HepG2 (cell line): ENCODE measurements around the gene EEA1. TPM values are rescaled to one million over a fixed set of nuclear protein-coding genes. Genes with fewer than 3 reads are reported as not detected.

Experiments used
- ASH2L ChIP-seq: fragments of 300-600, 200-600 bp; sonication (generic); IDR thresholded peaks from 2 replicates; pipeline ENCODE4 v1.7.0; 2017; ENCODE audit warnings: low read depth, mild to moderate bottlenecking, moderate library complexity, mixed read lengths, low read length; ENCODE audit not compliant: insufficient read length
- EED ChIP-seq: sonication (generic); formaldehyde crosslinking; IDR thresholded peaks from 2 replicates; pipeline ENCODE4 v1.5.0; 2020; ENCODE audit warnings: mild to moderate bottlenecking, missing genetic modification reagents
- GATAD2A ChIP-seq: IDR thresholded peaks from 2 replicates; pipeline ENCODE4 v1.6.1; 2016
- KDM4B ChIP-seq: sonication (generic); formaldehyde crosslinking; IDR thresholded peaks from 2 replicates; pipeline ENCODE4 v1.4.0; 2020; ENCODE audit warnings: missing genetic modification reagents
- NFE2L2 ChIP-seq: fragments of 150-350 bp; IDR thresholded peaks from 2 replicates; pipeline ENCODE4 v1.6.1; 2014; ENCODE audit warnings: low read length
- NPAS2 ChIP-seq: sonication (generic); formaldehyde crosslinking; IDR thresholded peaks from 2 replicates; pipeline ENCODE4 v1.8.0; 2022; ENCODE audit warnings: mild to moderate bottlenecking, missing genetic modification reagents, borderline replicate concordance
- RFX5 ChIP-seq: IDR thresholded peaks from 2 replicates; pipeline ENCODE4 v1.6.1; 2011; ENCODE audit warnings: low read depth, low read length, improper control_type of control experiment
- RXRB ChIP-seq: IDR thresholded peaks from 2 replicates; pipeline ENCODE4 v1.6.1; 2016; ENCODE audit warnings: borderline replicate concordance, missing genetic modification reagents, missing compliant biosample characterization
- SAFB2 ChIP-seq: sonication (generic); formaldehyde crosslinking; IDR thresholded peaks from 2 replicates; pipeline ENCODE4 v1.5.1; 2020; ENCODE audit warnings: missing genetic modification reagents, low read depth, mild to moderate bottlenecking, borderline replicate concordance
- SP1 ChIP-seq, 2 experiments: fragments of 450-650 bp in 1 of 2; sonication (generic) in 1 of 2; formaldehyde crosslinking in 1 of 2; IDR thresholded peaks; 2 replicates each; pipeline versions ENCODE4 v1.4.0 to v1.6.1; 2016 to 2020; ENCODE audit warnings: missing genetic modification reagents in 1 of 2
- TSC22D2 ChIP-seq: sonication (generic); formaldehyde crosslinking; IDR thresholded peaks from 2 replicates; pipeline ENCODE4 v1.5.1; 2020; ENCODE audit warnings: missing genetic modification reagents, mild to moderate bottlenecking, borderline replicate concordance
- ZFP37 ChIP-seq: sonication (generic); formaldehyde crosslinking; IDR thresholded peaks from 2 replicates; pipeline ENCODE4 v1.4.0; 2020; ENCODE audit warnings: missing genetic modification reagents, borderline replicate concordance
- ZNF274 ChIP-seq: sonication (generic); formaldehyde crosslinking; IDR thresholded peaks from 2 replicates; pipeline ENCODE4 v1.5.1; 2020; ENCODE audit warnings: mild to moderate bottlenecking, missing genetic modification reagents
- ZNF468 ChIP-seq: sonication (generic); formaldehyde crosslinking; IDR thresholded peaks from 2 replicates; pipeline ENCODE4 v1.8.0; 2022; ENCODE audit warnings: mild to moderate bottlenecking, moderate library complexity, missing genetic modification reagents
- ZNF614 ChIP-seq: IDR thresholded peaks from 2 replicates; pipeline ENCODE4 v1.6.1; 2018; ENCODE audit warnings: missing biosample characterization, missing genetic modification reagents, inconsistent platforms, borderline replicate concordance
- ZNF720 ChIP-seq: sonication (generic); formaldehyde crosslinking; IDR thresholded peaks from 2 replicates; pipeline ENCODE4 v1.4.0; 2020; ENCODE audit warnings: missing genetic modification reagents
- ZNF839 ChIP-seq: sonication (generic); formaldehyde crosslinking; IDR thresholded peaks from 2 replicates; pipeline ENCODE4 v1.4.0; 2020; ENCODE audit warnings: missing genetic modification reagents, mild to moderate bottlenecking, borderline replicate concordance
- polyA plus RNA-seq, 8 experiments: library from polyadenylated mRNA; depleted of rRNA in 3 of 8; stranded (reverse) in 7 of 8; unstranded in 1 of 8; fragments of >200 nt; fragmentation: Illumina TruSeq in 4 of 8; extraction: Trizol in 4 of 8; gene quantifications; 2 replicates each; pipeline versions ENCODE4 v1.2.1 to v1.2.3, GENCODE V29; 2011 to 2016; ENCODE audit warnings: low read depth in 4 of 8, missing spikeins in 1 of 8, mixed read lengths in 1 of 8; ENCODE audit not compliant: insufficient read depth in 1 of 8
- total RNA-seq, 5 experiments: library from RNA; depleted of rRNA; stranded (reverse); fragments of >200 nt; fragmentation: Illumina TruSeq; extraction: Trizol; gene quantifications; 2 replicates each; pipeline ENCODE4 v1.2.3, GENCODE V29; 2016; ENCODE audit warnings: low read depth in 1 of 5
- TF ChIP-seq, protein P1 (sequence below), 2 experiments: fragments of 450-650 bp in 1 of 2; sonication (generic) in 1 of 2; formaldehyde crosslinking; IDR thresholded peaks; 2 replicates each; pipeline versions ENCODE4 v1.5.0 to v1.8.0; 2020 to 2022; ENCODE audit warnings: mild to moderate bottlenecking in 1 of 2, missing genetic modification reagents in 1 of 2
- TF ChIP-seq, protein P2 (sequence below): sonication (generic); formaldehyde crosslinking; IDR thresholded peaks from 2 replicates; pipeline ENCODE4 v1.4.0; 2020; ENCODE audit warnings: missing genetic modification reagents
- TF ChIP-seq, protein P3 (sequence below): sonication (generic); formaldehyde crosslinking; IDR thresholded peaks from 2 replicates; pipeline ENCODE4 v1.5.1; 2020; ENCODE audit warnings: missing genetic modification reagents, mild to moderate bottlenecking, borderline replicate concordance
- TF ChIP-seq, protein P4 (sequence below): IDR thresholded peaks from 2 replicates; pipeline ENCODE4 v1.6.1; 2016; ENCODE audit warnings: low read depth, control low read depth
- TF ChIP-seq, protein P5 (sequence below): sonication (generic); formaldehyde crosslinking; IDR thresholded peaks from 2 replicates; pipeline ENCODE4 v1.4.0; 2020; ENCODE audit warnings: mild to moderate bottlenecking, missing genetic modification reagents

Gene EEA1
- total and polyA plus RNA-seq, 2 of the 13 experiments (the other 11 are each of a cell fraction or from before 2014, with no cell fraction given): 5.0 to 19.3 TPM

DNA sequence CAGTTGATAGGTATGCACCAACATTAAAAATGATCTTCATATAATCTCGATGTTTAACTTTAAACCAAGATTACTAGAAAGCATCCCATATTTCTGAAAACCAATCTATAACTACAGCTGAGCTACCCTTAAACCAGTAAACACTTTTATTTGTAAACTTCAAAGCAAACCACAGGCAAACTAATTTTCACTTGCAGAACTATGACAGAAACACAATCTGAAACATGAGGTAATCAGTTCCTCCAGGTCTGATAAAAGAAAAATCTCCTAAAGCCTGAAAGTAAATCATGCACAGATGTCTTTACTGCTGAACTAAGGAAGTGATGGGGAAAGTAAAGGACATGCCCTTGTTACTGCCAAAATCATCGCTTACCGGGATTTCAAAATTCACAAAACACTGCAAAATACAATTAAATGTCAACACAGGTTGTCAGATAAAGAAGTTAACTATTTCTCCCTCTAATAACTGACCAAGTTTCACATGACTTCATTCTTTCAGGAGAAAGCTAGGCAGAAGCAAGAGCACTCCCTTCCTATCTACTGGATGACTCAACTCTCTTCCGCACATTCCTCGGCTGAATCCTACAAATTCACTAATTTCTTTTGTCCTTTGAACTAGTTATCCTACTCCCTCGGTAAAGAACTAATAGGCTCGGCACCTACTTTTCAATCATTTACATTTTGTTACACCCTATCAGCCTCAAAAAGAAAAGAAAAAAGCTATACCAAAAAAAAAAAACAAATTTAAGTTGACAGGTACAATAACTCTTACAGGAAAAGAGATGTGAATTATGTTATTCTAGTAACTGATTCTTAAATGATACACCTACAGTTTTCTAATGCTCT lies 1.4 kb downstream of the EEA1 start (continued):
- no peak for TF ChIP-seq ZNF839 (CRISPR knock-in tag)
- TF ChIP-seq GATAD2A (CRISPR knock-in tag): 0 out of 2 replicates have a peak, but pooled peaks have one; percentile 22
- TF ChIP-seq, protein P1, sequence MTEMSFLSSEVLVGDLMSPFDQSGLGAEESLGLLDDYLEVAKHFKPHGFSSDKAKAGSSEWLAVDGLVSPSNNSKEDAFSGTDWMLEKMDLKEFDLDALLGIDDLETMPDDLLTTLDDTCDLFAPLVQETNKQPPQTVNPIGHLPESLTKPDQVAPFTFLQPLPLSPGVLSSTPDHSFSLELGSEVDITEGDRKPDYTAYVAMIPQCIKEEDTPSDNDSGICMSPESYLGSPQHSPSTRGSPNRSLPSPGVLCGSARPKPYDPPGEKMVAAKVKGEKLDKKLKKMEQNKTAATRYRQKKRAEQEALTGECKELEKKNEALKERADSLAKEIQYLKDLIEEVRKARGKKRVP (CRISPR knock-in tag; IDR thresholded peaks at IDR 0.05): 0 out of 4 replicates have a peak, but pooled peaks of 1 of the 2 experiments have one; percentile 25
- TF ChIP-seq SP1 (IDR thresholded peaks at IDR 0.05): no peak
- no peak for TF ChIP-seq SP1 (CRISPR knock-in tag; IDR thresholded peaks at IDR 0.05)
- no peak for TF ChIP-seq TSC22D2
- TF ChIP-seq KDM4B (CRISPR knock-in tag): no peak
- no peak for TF ChIP-seq ZNF720 (CRISPR knock-in tag)
- TF ChIP-seq, protein P2, sequence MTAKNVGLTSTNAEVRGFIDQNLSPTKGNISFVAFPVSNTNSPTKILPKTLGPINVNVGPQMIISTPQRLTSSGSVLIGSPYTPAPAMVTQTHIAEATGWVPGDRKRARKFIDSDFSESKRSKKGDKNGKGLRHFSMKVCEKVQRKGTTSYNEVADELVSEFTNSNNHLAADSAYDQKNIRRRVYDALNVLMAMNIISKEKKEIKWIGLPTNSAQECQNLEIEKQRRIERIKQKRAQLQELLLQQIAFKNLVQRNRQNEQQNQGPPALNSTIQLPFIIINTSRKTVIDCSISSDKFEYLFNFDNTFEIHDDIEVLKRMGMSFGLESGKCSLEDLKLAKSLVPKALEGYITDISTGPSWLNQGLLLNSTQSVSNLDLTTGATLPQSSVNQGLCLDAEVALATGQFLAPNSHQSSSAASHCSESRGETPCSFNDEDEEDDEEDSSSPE (CRISPR knock-in tag): no peak
- TF ChIP-seq, protein P3, sequence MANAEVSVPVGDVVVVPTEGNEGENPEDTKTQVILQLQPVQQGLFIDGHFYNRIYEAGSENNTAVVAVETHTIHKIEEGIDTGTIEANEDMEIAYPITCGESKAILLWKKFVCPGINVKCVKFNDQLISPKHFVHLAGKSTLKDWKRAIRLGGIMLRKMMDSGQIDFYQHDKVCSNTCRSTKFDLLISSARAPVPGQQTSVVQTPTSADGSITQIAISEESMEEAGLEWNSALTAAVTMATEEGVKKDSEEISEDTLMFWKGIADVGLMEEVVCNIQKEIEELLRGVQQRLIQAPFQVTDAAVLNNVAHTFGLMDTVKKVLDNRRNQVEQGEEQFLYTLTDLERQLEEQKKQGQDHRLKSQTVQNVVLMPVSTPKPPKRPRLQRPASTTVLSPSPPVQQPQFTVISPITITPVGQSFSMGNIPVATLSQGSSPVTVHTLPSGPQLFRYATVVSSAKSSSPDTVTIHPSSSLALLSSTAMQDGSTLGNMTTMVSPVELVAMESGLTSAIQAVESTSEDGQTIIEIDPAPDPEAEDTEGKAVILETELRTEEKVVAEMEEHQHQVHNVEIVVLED: no peak
- no peak for TF ChIP-seq EED
- no peak for TF ChIP-seq ZNF274
- peak; percentile 14 for TF ChIP-seq ASH2L
- TF ChIP-seq ZNF614 (CRISPR knock-in tag): no peak
- no peak for TF ChIP-seq NFE2L2
- TF ChIP-seq NPAS2 (CRISPR knock-in tag): no peak
- TF ChIP-seq ZFP37 (CRISPR knock-in tag): no peak
- TF ChIP-seq, protein P4, sequence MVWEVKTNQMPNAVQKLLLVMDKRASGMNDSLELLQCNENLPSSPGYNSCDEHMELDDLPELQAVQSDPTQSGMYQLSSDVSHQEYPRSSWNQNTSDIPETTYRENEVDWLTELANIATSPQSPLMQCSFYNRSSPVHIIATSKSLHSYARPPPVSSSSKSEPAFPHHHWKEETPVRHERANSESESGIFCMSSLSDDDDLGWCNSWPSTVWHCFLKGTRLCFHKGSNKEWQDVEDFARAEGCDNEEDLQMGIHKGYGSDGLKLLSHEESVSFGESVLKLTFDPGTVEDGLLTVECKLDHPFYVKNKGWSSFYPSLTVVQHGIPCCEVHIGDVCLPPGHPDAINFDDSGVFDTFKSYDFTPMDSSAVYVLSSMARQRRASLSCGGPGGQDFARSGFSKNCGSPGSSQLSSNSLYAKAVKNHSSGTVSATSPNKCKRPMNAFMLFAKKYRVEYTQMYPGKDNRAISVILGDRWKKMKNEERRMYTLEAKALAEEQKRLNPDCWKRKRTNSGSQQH: no peak
- no peak for TF ChIP-seq RFX5
- TF ChIP-seq, protein P5, sequence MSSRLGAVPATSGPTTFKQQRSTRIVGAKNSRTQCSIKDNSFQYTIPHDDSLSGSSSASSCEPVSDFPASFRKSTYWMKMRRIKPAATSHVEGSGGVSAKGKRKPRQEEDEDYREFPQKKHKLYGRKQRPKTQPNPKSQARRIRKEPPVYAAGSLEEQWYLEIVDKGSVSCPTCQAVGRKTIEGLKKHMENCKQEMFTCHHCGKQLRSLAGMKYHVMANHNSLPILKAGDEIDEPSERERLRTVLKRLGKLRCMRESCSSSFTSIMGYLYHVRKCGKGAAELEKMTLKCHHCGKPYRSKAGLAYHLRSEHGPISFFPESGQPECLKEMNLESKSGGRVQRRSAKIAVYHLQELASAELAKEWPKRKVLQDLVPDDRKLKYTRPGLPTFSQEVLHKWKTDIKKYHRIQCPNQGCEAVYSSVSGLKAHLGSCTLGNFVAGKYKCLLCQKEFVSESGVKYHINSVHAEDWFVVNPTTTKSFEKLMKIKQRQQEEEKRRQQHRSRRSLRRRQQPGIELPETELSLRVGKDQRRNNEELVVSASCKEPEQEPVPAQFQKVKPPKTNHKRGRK (CRISPR knock-in tag): no peak
- 0 out of 2 replicates have a peak, but pooled peaks have one; percentile 11 for TF ChIP-seq RXRB (CRISPR knock-in tag)
- no peak for TF ChIP-seq ZNF468
- no peak for TF ChIP-seq SAFB2
